NCI-H1694 treated with DMSO at 0.1 percent for 48 hours (cell line): Measurements from ENCODE around the gene ADAMTS15.

ENCODE experiments used
- DNase-seq: peaks from one replicate; lab custom pipeline; 2025; lab: John Stamatoyannopoulos, UW

Gene ADAMTS15

GRCh38 chr11:130462101-130462885 is 13.8 kb downstream of the ADAMTS15 start:
- peak; percentile 24 for DNase-seq

GRCh38 chr11:130462931-130463330 is 14.5 kb downstream of the ADAMTS15 start:
- no peak for DNase-seq

- DNase-seq: no peak
These were observed 15.9 kb downstream of the ADAMTS15 start for GRCh38 chr11:130464291-130464812.

GRCh38 chr11:130465263-130465662 is 16.8 kb downstream of the ADAMTS15 start:
- no peak for DNase-seq

- DNase-seq: no peak
These were observed 18.9 kb downstream of the ADAMTS15 start for GRCh38 chr11:130467116-130467900.

- no peak for DNase-seq
These were observed 20.7 kb downstream of the ADAMTS15 start for GRCh38 chr11:130469181-130469580.

- DNase-seq: no peak
These were observed 22.6 kb downstream of the ADAMTS15 start for GRCh38 chr11:130470832-130471706.

GRCh38 chr11:130471731-130472433 is 23.4 kb downstream of the ADAMTS15 start:
- DNase-seq: no peak

- DNase-seq: no peak
These were observed 24.1 kb downstream of the ADAMTS15 start for GRCh38 chr11:130472434-130472961.

GRCh38 chr11:130473056-130473794 is 24.8 kb downstream of the ADAMTS15 start:
- DNase-seq: no peak

GRCh38 chr11:130473795-130474377 is 25.4 kb downstream of the ADAMTS15 start:
- DNase-seq: no peak

- DNase-seq: no peak
These were observed 26.4 kb downstream of the ADAMTS15 start for GRCh38 chr11:130474637-130475400.

- no peak for DNase-seq
These were observed 27.1 kb downstream of the ADAMTS15 start for GRCh38 chr11:130475426-130476053.

- DNase-seq: no peak
These were observed 27.9 kb downstream of the ADAMTS15 start for GRCh38 chr11:130476200-130476921.

- no peak for DNase-seq
These were observed 28.6 kb downstream of the ADAMTS15 start for GRCh38 chr11:130476922-130477491.

GRCh38 chr11:130477586-130478203 is 29.2 kb downstream of the ADAMTS15 start:
- no peak for DNase-seq

GRCh38 chr11:130478204-130478701 is 29.8 kb downstream of the ADAMTS15 start:
- no peak for DNase-seq
